ENCODE results near the gene APOBEC3C. TPM values are rescaled to one million over a fixed set of nuclear protein-coding genes. Genes with fewer than 3 reads are reported as not detected.

Gene APOBEC3C
- total RNA-seq, 1 experiment from 2014 or later: 32.1 TPM

- no CpG with 5 or more reads among the region's 5 CpGs for WGBS (ENCODE audit: extremely low coverage, insufficient read length, low lambda C conversion rate)
- H3K79me1 ChIP-seq (ENCODE audit: insufficient read depth, low read depth, low read length, poor library complexity, severe bottlenecking): no peaks in the 10 kb centered on the region
- no peak overlapping the region for H3T11ph ChIP-seq (ENCODE audit: low read length)
- no peak overlapping the region for H4K5ac ChIP-seq (ENCODE audit: insufficient read length, low read depth, low read length)
- H2BK120ac ChIP-seq (ENCODE audit: low read depth, low read length, poor library complexity, severe bottlenecking): no peak overlapping the region
- no peak overlapping the region for H2AFZ ChIP-seq (ENCODE audit: low read length)
- H3K14ac ChIP-seq (ENCODE audit: insufficient read depth, low read length): no peak overlapping the region
- no peak overlapping the region for H2BK12ac ChIP-seq (ENCODE audit: insufficient read length, low read depth, low read length)
- Mint-ChIP-seq H3K4me3 (no peak overlapping the region), H3K27me3 (ENCODE audit: low read depth) (peaks cover 30% of the 10 kb centered on the region), H3K27ac (no peak overlapping the region), H3K36me3 (ENCODE audit: insufficient read depth in 1 of 3, low read depth in 3 of 3) (peaks cover 2 to 6% (median 2%) of the 10 kb centered on the region in 3 experiments; a peak in 5 of 7 replicates), H3K9me3 (peaks cover 12 to 15% of the 10 kb centered on the region in 2 experiments), H3K4me1 (peaks cover 6 to 9% of the 10 kb centered on the region in 2 experiments)
- H3K9me3 ChIP-seq (ENCODE audit: control insufficient read depth, low read depth, low read length): no peaks in the 10 kb centered on the region
- no peaks in the 10 kb centered on the region for H4K20me1 ChIP-seq (ENCODE audit: control insufficient read depth, insufficient read depth, insufficient read length)
- no peak overlapping the region for H3K27ac ChIP-seq (ENCODE audit: insufficient read length, low read depth, low read length)
- no peaks in the 10 kb centered on the region for H3K4me1 ChIP-seq (ENCODE audit: insufficient read depth, low read length)
- H2BK15ac ChIP-seq (ENCODE audit: low read depth, low read length): no peak overlapping the region
- no peaks in the 10 kb centered on the region for H3K27me3 ChIP-seq (ENCODE audit: insufficient read depth, low read length)
- no peak overlapping the region for H3K9ac ChIP-seq (ENCODE audit: extremely low read depth, insufficient read length, low read length)
- no peak overlapping the region for H3K18ac ChIP-seq (ENCODE audit: insufficient read length, low read depth, low read length)
- no peak for TF ChIP-seq CTCF (conservative IDR thresholded peaks at IDR 0.05)
- H2BK20ac ChIP-seq (ENCODE audit: low read depth, low read length, poor library complexity, severe bottlenecking): no peak overlapping the region
- no peak overlapping the region for H4K8ac ChIP-seq (replicated peaks; ENCODE audit: insufficient read length, low read depth, low read length)
- no peak overlapping the region for H2BK5ac ChIP-seq (ENCODE audit: insufficient read length, low read length)
- H3K23me2 ChIP-seq (ENCODE audit: insufficient read length, low read depth, low read length, poor library complexity, severe bottlenecking): no peaks in the 10 kb centered on the region
- H3K4me2 ChIP-seq (ENCODE audit: insufficient read depth, insufficient read length, low read length): no peak overlapping the region
- H4K91ac ChIP-seq (ENCODE audit: insufficient read length, low read depth, low read length): no peak overlapping the region
- no peak overlapping the region for H3K56ac ChIP-seq (ENCODE audit: insufficient read length, low read depth, low read length)
- DNase-seq: no peak
- H3K79me2 ChIP-seq (ENCODE audit: insufficient read depth, low read length): no peaks in the 10 kb centered on the region
- H3K4ac ChIP-seq (ENCODE audit: low read depth, low read length): no peak overlapping the region
- H2AK5ac ChIP-seq (ENCODE audit: insufficient read length, low read length): no peak overlapping the region
- H3K23ac ChIP-seq (ENCODE audit: insufficient read length, low read depth, low read length): no peak overlapping the region
Observed at GRCh38 chr22:38971202-38971601, 42.9 kb upstream of the APOBEC3C start.
